ENCODE measurements around the gene NDUFS2. TPM values are rescaled to one million over a fixed set of nuclear protein-coding genes. Genes with fewer than 3 reads are reported as not detected.

Gene NDUFS2
- total RNA-seq, 1 experiment from 2014 or later, result 123 TPM

DNA sequence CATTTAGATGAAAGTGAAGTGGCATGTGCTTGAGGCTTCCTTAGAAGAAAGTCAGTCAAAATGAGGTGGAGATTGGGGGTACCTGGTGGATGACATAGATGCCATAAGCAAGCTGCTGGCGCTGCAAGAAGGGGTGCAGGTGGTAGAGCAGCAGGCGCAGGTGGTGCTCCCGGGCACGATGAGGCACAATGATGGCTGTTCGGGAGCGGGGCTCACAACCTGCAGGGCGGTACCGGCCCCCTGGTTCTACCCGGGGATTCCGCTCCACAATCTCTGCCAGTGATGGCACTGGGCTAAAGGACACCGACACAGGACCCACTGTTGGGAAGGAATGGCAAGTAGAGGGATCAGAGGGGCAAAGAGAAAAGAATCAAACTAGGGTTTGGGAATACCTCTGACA lies 27.3 kb upstream of the NDUFS2 start:
- Histone ChIP-seq H3K27ac (ENCODE audit: low read depth, low read length, poor library complexity, severe bottlenecking) (no peak overlapping the region), H3K9me3 (ENCODE audit: low read depth, low read length, poor library complexity, severe bottlenecking) (no peaks in the 10 kb centered on the region), H3K36me3 (ENCODE audit: insufficient read depth, low read length, poor library complexity, severe bottlenecking) (peaks cover 47% of the 10 kb centered on the region), H3K4me3 (ENCODE audit: low read depth, low read length, poor library complexity, severe bottlenecking) (no peak overlapping the region), H3K4me1 (ENCODE audit: insufficient read depth, low read length, poor library complexity, severe bottlenecking) (peaks cover 15% of the 10 kb centered on the region), H3K27me3 (replicated peaks; ENCODE audit: insufficient read depth, low read depth, low read length, poor library complexity) (no peaks in the 10 kb centered on the region)
- TF ChIP-seq, protein P1, sequence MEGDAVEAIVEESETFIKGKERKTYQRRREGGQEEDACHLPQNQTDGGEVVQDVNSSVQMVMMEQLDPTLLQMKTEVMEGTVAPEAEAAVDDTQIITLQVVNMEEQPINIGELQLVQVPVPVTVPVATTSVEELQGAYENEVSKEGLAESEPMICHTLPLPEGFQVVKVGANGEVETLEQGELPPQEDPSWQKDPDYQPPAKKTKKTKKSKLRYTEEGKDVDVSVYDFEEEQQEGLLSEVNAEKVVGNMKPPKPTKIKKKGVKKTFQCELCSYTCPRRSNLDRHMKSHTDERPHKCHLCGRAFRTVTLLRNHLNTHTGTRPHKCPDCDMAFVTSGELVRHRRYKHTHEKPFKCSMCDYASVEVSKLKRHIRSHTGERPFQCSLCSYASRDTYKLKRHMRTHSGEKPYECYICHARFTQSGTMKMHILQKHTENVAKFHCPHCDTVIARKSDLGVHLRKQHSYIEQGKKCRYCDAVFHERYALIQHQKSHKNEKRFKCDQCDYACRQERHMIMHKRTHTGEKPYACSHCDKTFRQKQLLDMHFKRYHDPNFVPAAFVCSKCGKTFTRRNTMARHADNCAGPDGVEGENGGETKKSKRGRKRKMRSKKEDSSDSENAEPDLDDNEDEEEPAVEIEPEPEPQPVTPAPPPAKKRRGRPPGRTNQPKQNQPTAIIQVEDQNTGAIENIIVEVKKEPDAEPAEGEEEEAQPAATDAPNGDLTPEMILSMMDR (conservative IDR thresholded peaks at IDR 0.05; ENCODE audit: low read depth, low read length), result no peak
- TF ChIP-seq EZH2 (IDR thresholded peaks at IDR 0.05; ENCODE audit: borderline replicate concordance, low read depth, low read length, poor library complexity, severe bottlenecking), result no peak
- CTCF ChIA-PET, result no interaction called here
- BruUV-seq (replicated peaks), result no TSS peak
- intact Hi-C loops (cut with micrococcal nuclease; ENCODE audit: unreplicated experiment), result no loop called here
- POLR2A ChIA-PET (ENCODE audit: low non-redundant PET), result no interaction called here
- no peak for DNase-seq (ENCODE audit: low spot score)

DNA sequence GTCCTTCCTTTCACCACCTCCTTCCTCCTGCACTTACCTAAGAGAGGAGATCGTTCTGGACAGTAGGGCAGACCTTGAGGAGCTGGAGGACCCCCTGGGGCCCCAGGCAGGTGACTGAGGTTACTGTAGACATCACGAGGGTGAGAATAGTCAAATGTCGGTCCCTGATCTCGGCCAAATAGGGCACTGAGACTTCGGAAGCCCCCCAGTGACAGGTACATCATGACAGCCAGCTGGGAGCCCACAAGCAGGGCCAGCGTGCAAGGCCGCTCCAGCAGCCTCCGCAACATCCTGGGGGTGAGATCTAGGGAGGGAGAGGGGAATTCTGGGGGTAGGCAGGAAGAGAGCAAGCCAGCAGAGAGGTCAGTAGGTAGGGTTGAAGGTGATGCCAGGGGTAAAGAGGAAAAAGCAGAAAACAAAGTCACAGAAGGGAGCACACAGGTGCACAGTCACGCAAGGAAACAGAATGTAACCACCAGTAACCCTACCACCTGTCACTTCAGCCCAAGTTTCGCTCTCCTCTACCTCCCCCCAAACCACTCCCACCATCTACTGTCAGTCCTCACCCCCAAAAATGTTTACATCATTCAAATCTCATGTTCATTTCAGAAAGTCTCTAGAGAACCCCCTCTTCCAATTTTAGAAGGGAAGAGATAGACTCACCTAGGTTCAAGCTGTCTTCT lies 26.3 kb upstream of the NDUFS2 start:
- Histone ChIP-seq H3K4me1 (ENCODE audit: insufficient read depth, low read length, poor library complexity, severe bottlenecking) (peaks cover 15% of the 10 kb centered on the region), H3K4me3 (ENCODE audit: low read depth, low read length, poor library complexity, severe bottlenecking) (peak overlapping the region; percentile 78), H3K36me3 (ENCODE audit: insufficient read depth, low read length, poor library complexity, severe bottlenecking) (peaks cover 41% of the 10 kb centered on the region), H3K9me3 (ENCODE audit: low read depth, low read length, poor library complexity, severe bottlenecking) (no peaks in the 10 kb centered on the region), H3K27me3 (replicated peaks; ENCODE audit: insufficient read depth, low read depth, low read length, poor library complexity) (no peaks in the 10 kb centered on the region), H3K27ac (ENCODE audit: low read depth, low read length, poor library complexity, severe bottlenecking) (peak overlapping the region; percentile 87)
- intact Hi-C loops (cut with micrococcal nuclease; ENCODE audit: unreplicated experiment), result no loop called here
- CTCF ChIA-PET, result no interaction called here
- POLR2A ChIA-PET (ENCODE audit: low non-redundant PET), result interaction anchor here (0.6 kb wide), 1 partner anchor 12 kb away, joined by 5 read pairs; no protein-coding TSS in a partner anchor
- no TSS peak for BruUV-seq (replicated peaks)
- no peak for TF ChIP-seq EZH2 (IDR thresholded peaks at IDR 0.05; ENCODE audit: borderline replicate concordance, low read depth, low read length, poor library complexity, severe bottlenecking)
- TF ChIP-seq, protein P1 (conservative IDR thresholded peaks at IDR 0.05; ENCODE audit: low read depth, low read length), result no peak
- no peak for DNase-seq (ENCODE audit: low spot score)

DNA sequence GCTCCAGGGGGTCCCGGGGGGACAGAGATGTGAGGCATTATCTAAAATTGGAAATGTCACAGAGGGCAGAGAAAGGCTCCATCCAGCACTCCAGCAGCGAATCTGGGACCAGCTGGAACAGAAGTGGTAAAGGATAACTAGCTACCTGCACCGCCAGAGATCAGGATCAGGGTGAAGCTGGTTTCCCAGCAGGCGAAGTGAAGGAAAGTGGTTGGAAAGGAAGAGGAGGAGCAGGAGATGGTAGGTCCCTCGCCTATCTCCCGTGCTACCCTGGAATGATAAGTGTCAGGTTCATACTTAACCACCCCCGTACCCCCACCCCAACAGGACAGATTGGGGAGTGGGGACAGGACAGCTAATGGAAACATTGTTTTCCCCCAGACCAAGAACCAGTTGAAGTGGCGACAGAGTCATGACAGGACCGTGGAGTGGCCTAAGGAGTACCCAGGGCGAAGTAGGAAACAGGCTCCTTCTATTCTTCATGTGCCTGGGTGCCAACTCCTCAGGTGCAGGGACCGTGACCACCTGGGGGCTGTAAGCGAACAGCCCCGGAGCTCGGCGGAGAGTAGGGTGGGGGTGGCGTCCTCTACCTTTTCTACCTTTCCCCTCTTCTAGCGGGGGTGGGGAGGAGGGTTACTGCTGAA lies 25.6 kb upstream of the NDUFS2 start:
- no peak for DNase-seq (ENCODE audit: low spot score)
- H3K27ac ChIP-seq (ENCODE audit: low read depth, low read length, poor library complexity, severe bottlenecking), result peak overlapping the region; percentile 87
- no TSS peak for BruUV-seq (replicated peaks)
- no peaks in the 10 kb centered on the region for H3K9me3 ChIP-seq (ENCODE audit: low read depth, low read length, poor library complexity, severe bottlenecking)
- no peak for TF ChIP-seq EZH2 (IDR thresholded peaks at IDR 0.05; ENCODE audit: borderline replicate concordance, low read depth, low read length, poor library complexity, severe bottlenecking)
- TF ChIP-seq, protein P1 (conservative IDR thresholded peaks at IDR 0.05; ENCODE audit: low read depth, low read length), result no peak
- ChIA-PET POLR2A (ENCODE audit: low non-redundant PET) (interaction anchor here (1.5 kb wide), 1 partner anchor 26 kb away, joined by 5 read pairs; the partner anchor contains the start of gene NDUFS2), CTCF (no interaction called here)
- H3K4me3 ChIP-seq (ENCODE audit: low read depth, low read length, poor library complexity, severe bottlenecking), result peak overlapping the region; percentile 78
- H3K4me1 ChIP-seq (ENCODE audit: insufficient read depth, low read length, poor library complexity, severe bottlenecking), result peaks cover 15% of the 10 kb centered on the region
- H3K36me3 ChIP-seq (ENCODE audit: insufficient read depth, low read length, poor library complexity, severe bottlenecking), result peaks cover 35% of the 10 kb centered on the region
- intact Hi-C loops (cut with micrococcal nuclease; ENCODE audit: unreplicated experiment), result no loop called here
- no peaks in the 10 kb centered on the region for H3K27me3 ChIP-seq (replicated peaks; ENCODE audit: insufficient read depth, low read depth, low read length, poor library complexity)

Measured in A673 (cell line).